Activated naive CD4-positive, alpha-beta T cell treated with anti-CD3 and anti-CD28 coated beads, Interleukin-2, amount 50 U/mL, for 24 hours (primary cell): ENCODE data around the gene PTPRD.
"Not testable (repeated sequence)": the region's sequence is repeated elsewhere in the genome, so short reads cannot be mapped to it uniquely, and the experiment has no call there.

Experiments used
- H3K27ac Mint-ChIP-seq: one replicate; pipeline ENCODE4 v1.8.0; 2021; ENCODE audit warnings: mild to moderate bottlenecking, mixed read lengths
- H3K27me3 Mint-ChIP-seq: one replicate; pipeline ENCODE4 v1.8.0; 2021; ENCODE audit warnings: mixed read lengths
- H3K36me3 Mint-ChIP-seq: one replicate; pipeline ENCODE4 v1.8.0; 2021; ENCODE audit warnings: mixed read lengths
- H3K4me1 Mint-ChIP-seq: one replicate; pipeline ENCODE4 v1.8.0; 2021; ENCODE audit warnings: mixed read lengths
- H3K4me3 Mint-ChIP-seq: one replicate; pipeline ENCODE4 v1.8.0; 2021; ENCODE audit warnings: mild to moderate bottlenecking, mixed read lengths
- H3K9me3 Mint-ChIP-seq: one replicate; pipeline ENCODE4 v1.8.0; 2021; ENCODE audit warnings: mixed read lengths

PTPRD gene

GRCh38 chr9:8719833-8720486, 1892.8 kb downstream of the PTPRD start:
- no peak overlapping the region for H3K4me3 Mint-ChIP-seq
- no peaks in the 10 kb centered on the region for H3K27me3 Mint-ChIP-seq
- no peak overlapping the region for H3K27ac Mint-ChIP-seq
- H3K36me3 Mint-ChIP-seq, result no peaks in the 10 kb centered on the region
- no peaks in the 10 kb centered on the region for H3K4me1 Mint-ChIP-seq
- H3K9me3 Mint-ChIP-seq, result no peaks in the 10 kb centered on the region

GRCh38 chr9:8718121-8718725, 1894.6 kb downstream of the PTPRD start:
- Mint-ChIP-seq H3K9me3 (no peaks in the 10 kb centered on the region), H3K27ac (no peak overlapping the region), H3K36me3 (no peaks in the 10 kb centered on the region), H3K4me3 (no peak overlapping the region), H3K27me3 (no peaks in the 10 kb centered on the region), H3K4me1 (no peaks in the 10 kb centered on the region)

GRCh38 chr9:8717146-8717545, 1895.7 kb downstream of the PTPRD start:
- Mint-ChIP-seq H3K27me3 (no peaks in the 10 kb centered on the region), H3K36me3 (no peaks in the 10 kb centered on the region), H3K9me3 (no peaks in the 10 kb centered on the region), H3K4me3 (no peak overlapping the region), H3K27ac (no peak overlapping the region), H3K4me1 (no peaks in the 10 kb centered on the region)

DNA sequence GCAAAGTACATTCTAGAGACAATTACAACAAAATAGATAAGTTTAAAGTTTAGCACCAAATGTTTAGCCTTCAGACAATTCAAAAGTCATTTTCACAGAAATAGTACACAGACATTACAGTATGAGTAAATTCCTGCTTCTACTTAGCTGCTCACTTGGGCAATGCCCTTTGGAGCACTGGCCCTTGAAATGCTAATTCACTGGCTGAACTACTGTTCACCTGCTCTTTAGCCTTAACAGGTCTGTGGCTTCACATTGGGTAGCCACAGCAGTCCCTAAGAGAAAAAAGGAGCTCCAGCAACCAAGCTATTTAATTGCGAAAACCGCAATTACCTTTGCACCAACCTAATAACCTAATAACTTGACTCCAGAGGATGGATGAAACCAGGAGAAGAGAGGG, 1897.0 kb downstream of the PTPRD start:
- H3K27ac Mint-ChIP-seq, result no peak overlapping the region
- no peaks in the 10 kb centered on the region for H3K36me3 Mint-ChIP-seq

GRCh38 chr9:8713811-8714165, 1899.0 kb downstream of the PTPRD start:
- no peaks in the 10 kb centered on the region for H3K4me1 Mint-ChIP-seq
- no peaks in the 10 kb centered on the region for H3K9me3 Mint-ChIP-seq
- H3K27me3 Mint-ChIP-seq, result no peaks in the 10 kb centered on the region
- no peak overlapping the region for H3K27ac Mint-ChIP-seq
- H3K36me3 Mint-ChIP-seq, result no peaks in the 10 kb centered on the region
- H3K4me3 Mint-ChIP-seq, result no peak overlapping the region

More for the DNA sequence above, 1897.0 kb downstream of the PTPRD start:
- Mint-ChIP-seq H3K27me3 (no peaks in the 10 kb centered on the region), H3K4me1 (no peaks in the 10 kb centered on the region), H3K4me3 (no peak overlapping the region), H3K9me3 (no peaks in the 10 kb centered on the region)

DNA sequence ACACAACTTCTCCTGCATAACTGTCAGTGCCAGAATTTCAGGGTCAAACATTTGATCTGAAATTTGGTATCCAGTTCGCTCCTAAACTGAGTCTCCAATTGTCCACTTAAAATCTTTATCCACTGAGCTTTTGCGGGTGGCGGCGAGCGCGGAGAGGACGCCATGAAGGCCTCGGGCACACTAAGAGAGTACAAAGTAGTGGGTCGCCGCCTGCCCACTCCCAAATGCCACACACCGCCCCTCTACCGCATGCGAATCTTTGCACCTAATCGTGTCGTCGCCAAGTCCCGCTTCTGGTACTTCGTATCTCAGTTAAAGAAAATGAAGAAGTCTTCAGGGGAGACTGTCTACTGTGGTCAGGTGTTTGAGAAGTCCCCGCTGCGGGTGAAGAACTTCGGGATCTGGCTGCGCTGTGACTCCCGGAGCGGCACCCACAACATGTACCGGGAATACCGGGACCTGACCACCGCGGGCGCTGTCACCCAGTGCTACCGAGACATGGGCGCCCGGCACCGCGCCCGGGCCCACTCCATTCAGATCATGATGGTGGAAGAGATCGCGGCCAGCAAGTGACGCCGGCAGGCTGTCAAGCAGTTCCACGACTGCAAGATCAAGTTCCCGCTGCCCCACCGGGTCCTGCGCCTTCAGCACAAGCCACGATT, 1899.5 kb downstream of the PTPRD start:
- Mint-ChIP-seq H3K4me1 (no peaks in the 10 kb centered on the region), H3K4me3 (no peak overlapping the region), H3K9me3 (no peaks in the 10 kb centered on the region), H3K27ac (no peak overlapping the region), H3K27me3 (no peaks in the 10 kb centered on the region), H3K36me3 (no peaks in the 10 kb centered on the region)

DNA sequence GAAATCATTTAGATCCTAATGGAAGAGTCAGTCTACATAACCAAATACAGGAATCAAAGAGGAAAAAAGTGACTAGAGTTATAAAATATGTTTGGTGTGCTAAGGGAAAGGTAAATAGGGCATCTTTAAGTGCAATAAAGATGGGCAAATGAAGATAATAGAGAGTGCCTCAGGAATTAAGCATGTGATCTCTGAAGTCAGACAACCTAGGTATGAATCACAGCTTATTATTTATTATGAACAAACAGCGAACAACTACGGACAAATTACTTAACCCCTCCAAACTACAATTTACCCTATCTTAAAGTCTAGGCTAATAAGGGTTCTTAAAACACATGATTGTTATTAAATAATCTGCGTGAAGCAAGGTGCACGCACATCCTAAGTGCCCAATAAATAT, 1903.1 kb downstream of the PTPRD start:
- H3K4me3 Mint-ChIP-seq, result no peak overlapping the region

GRCh38 chr9:8708728-8709127, 1904.1 kb downstream of the PTPRD start:
- H3K9me3 Mint-ChIP-seq, result no peaks in the 10 kb centered on the region
- no peak overlapping the region for H3K4me3 Mint-ChIP-seq
- H3K27me3 Mint-ChIP-seq, result peaks cover 2% of the 10 kb centered on the region
- no peak overlapping the region for H3K27ac Mint-ChIP-seq
- no peaks in the 10 kb centered on the region for H3K4me1 Mint-ChIP-seq
- H3K36me3 Mint-ChIP-seq, result no peaks in the 10 kb centered on the region

More for the DNA sequence above, 1903.1 kb downstream of the PTPRD start:
- Mint-ChIP-seq H3K27me3 (no peaks in the 10 kb centered on the region), H3K36me3 (no peaks in the 10 kb centered on the region), H3K4me1 (no peaks in the 10 kb centered on the region), H3K27ac (no peak overlapping the region), H3K9me3 (no peaks in the 10 kb centered on the region)

DNA sequence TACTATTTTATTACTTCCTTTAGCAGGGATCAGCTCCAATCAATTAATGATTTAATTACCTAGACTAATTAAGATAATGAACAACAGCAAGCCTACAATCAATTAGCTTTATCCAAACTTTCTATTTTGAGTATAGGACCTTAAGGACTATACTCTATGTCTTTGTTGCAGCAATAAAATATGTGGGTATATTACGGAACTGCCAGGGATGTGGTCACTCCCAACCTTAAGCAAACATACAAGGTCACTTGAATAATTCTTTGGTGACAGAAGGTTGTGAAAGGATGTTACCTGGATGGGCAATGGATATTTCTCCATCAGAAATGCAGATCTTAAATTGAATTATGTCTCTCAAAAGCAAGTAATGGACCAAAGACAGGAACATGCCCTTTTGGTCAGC, 1905.8 kb downstream of the PTPRD start:
- Mint-ChIP-seq H3K4me3 (no peak overlapping the region), H3K36me3 (no peaks in the 10 kb centered on the region), H3K4me1 (no peaks in the 10 kb centered on the region), H3K27ac (no peak overlapping the region), H3K27me3 (peaks cover 2% of the 10 kb centered on the region), H3K9me3 (no peaks in the 10 kb centered on the region)

DNA sequence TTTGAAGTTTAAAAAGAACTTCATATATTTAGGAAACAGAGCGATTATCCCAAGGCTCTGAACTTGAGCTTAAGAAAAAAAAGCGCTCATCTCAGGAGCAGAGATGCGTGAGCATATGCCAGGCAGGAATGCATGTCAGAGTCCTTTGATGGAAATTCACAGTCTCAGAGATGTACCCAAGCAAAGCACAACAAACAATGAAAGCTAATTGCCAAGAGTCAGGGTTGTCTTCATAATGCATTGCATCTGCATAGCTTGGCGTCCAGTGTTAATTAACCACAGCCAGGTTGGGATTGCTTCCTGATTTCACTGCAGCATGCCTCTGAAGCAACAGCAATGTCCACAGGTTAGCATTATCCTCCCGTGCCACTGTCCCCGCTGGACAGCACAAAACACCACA, 1906.3 kb downstream of the PTPRD start:
- H3K4me3 Mint-ChIP-seq, result no peak overlapping the region
- H3K9me3 Mint-ChIP-seq, result no peaks in the 10 kb centered on the region
- H3K36me3 Mint-ChIP-seq, result no peaks in the 10 kb centered on the region
- peaks cover 2% of the 10 kb centered on the region for H3K27me3 Mint-ChIP-seq
- no peaks in the 10 kb centered on the region for H3K4me1 Mint-ChIP-seq
- no peak overlapping the region for H3K27ac Mint-ChIP-seq

GRCh38 chr9:8705861-8706260, 1906.9 kb downstream of the PTPRD start:
- Mint-ChIP-seq H3K4me3 (no peak overlapping the region), H3K36me3 (no peaks in the 10 kb centered on the region), H3K9me3 (no peaks in the 10 kb centered on the region), H3K4me1 (no peaks in the 10 kb centered on the region), H3K27ac (no peak overlapping the region), H3K27me3 (peaks cover 2% of the 10 kb centered on the region)

- no peaks in the 10 kb centered on the region for H3K36me3 Mint-ChIP-seq
Measured at GRCh38 chr9:8703904-8704303, 1908.9 kb downstream of the PTPRD start.

DNA sequence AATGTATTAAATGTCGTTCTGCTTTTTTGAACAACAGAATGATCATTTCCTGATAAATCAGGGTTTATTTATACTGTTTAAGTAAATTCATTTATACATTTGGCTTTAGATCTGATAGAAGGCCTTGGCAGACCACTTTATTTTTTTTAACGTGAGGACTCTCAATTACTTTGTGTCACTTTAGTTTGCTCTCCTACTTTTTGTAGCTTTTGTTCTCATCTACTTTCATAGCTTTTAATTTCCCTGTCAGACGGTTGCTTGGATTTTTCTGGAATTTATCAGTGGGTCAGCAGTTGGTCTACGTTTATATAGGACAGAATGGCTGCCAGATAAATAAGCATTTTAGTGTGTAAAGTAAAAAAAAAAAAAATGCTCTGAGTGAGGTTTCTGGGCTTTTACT, 1910.9 kb downstream of the PTPRD start:
- no peaks in the 10 kb centered on the region for H3K9me3 Mint-ChIP-seq
- H3K4me3 Mint-ChIP-seq, result no peak overlapping the region
- H3K4me1 Mint-ChIP-seq, result no peaks in the 10 kb centered on the region
- H3K36me3 Mint-ChIP-seq, result no peaks in the 10 kb centered on the region
- peaks cover 2% of the 10 kb centered on the region for H3K27me3 Mint-ChIP-seq
- H3K27ac Mint-ChIP-seq, result no peak overlapping the region

More at GRCh38 chr9:8703904-8704303, 1908.9 kb downstream of the PTPRD start:
- Mint-ChIP-seq H3K4me1 (no peaks in the 10 kb centered on the region), H3K27me3 (peaks cover 2% of the 10 kb centered on the region), H3K9me3 (no peaks in the 10 kb centered on the region), H3K27ac (no peak overlapping the region), H3K4me3 (no peak overlapping the region)

DNA sequence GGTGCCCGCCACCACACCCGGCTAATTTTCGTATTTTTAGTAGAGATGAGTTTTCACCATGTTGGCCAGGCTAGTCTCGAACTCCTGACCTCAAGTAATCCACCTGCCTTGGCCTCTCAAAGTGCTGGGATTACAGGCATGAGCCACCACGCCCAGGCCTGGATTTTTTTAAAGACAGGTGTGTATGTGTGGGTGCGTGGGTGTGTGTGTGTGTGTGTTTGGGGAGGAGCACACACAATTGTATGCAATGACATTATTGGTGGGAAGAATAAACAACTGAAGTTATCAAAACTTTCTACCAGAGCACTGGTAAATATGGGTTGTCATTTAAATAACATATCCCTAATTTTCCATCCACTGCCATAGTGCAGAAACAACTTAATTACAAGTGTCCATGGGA, 1915.2 kb downstream of the PTPRD start:
- H3K27ac Mint-ChIP-seq, H3K36me3 Mint-ChIP-seq, H3K27me3 Mint-ChIP-seq, H3K9me3 Mint-ChIP-seq, H3K4me3 Mint-ChIP-seq, H3K4me1 Mint-ChIP-seq: not testable (repeated sequence)

DNA sequence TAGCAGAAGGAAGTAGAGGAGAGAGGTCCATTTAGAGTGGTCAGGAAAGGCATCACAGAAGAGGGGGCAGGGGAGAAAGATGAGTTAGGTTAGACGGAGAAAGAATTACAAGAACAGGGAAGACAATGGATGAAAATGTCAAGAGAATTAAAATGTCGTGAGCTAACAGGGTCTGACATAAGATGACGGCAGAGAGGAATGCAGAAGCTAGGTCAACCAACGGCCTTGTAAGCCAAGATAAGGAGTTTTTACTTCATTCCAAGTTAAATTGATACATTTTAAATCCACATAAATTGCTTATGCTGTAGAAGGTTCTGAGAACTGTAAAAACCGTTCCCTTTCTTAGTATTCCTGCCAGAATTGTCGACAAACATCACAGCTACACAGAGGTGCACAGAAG, 1916.3 kb downstream of the PTPRD start:
- no peaks in the 10 kb centered on the region for H3K27me3 Mint-ChIP-seq
- H3K9me3 Mint-ChIP-seq, result no peaks in the 10 kb centered on the region
- no peak overlapping the region for H3K4me3 Mint-ChIP-seq
- H3K36me3 Mint-ChIP-seq, result no peaks in the 10 kb centered on the region
- no peaks in the 10 kb centered on the region for H3K4me1 Mint-ChIP-seq
- H3K27ac Mint-ChIP-seq, result no peak overlapping the region

- H3K27ac Mint-ChIP-seq, result no peak overlapping the region
- no peaks in the 10 kb centered on the region for H3K9me3 Mint-ChIP-seq
- H3K4me1 Mint-ChIP-seq, result no peaks in the 10 kb centered on the region
- H3K27me3 Mint-ChIP-seq, result no peaks in the 10 kb centered on the region
- H3K4me3 Mint-ChIP-seq, result no peak overlapping the region
- no peaks in the 10 kb centered on the region for H3K36me3 Mint-ChIP-seq
Measured at GRCh38 chr9:8694983-8695588, 1917.7 kb downstream of the PTPRD start.
